Activated CD4-positive, alpha-beta T cell treated with anti-CD3 and anti-CD28 coated beads for 36 hours (primary cell): Measurements from ENCODE around the gene MAGI1. TPM values are rescaled to one million over a fixed set of nuclear protein-coding genes. Genes with fewer than 3 reads are reported as not detected.

ENCODE experiments used
- ATAC-seq: fragments of 200-7000 bp; cut with Tn5 transposase; one replicate; pipeline ENCODE4 v1.10.0; 2021; ENCODE audit warnings: mild to moderate bottlenecking, moderate library complexity
- CTCF ChIA-PET: fragments of 350-600 bp; sonication (Branson Sonifier 250); formaldehyde crosslinking; loops from one replicate; lab custom pipeline; 2021; ENCODE audit warnings: antibody characterized with exemption; lab: Charles Lee
- POLR2A ChIA-PET: fragments of 350-600 bp; sonication (Branson Sonifier 250); formaldehyde crosslinking; loops from one replicate; lab custom pipeline; 2021; ENCODE audit warnings: antibody characterized with exemption, inconsistent platforms; lab: Charles Lee
- DNase-seq: peaks from one replicate; pipeline ENCODE4 v3.0.0-alpha.2; 2020
- H3K27ac Mint-ChIP-seq: one replicate; pipeline ENCODE4 v1.8.0; 2021; ENCODE audit warnings: mixed read lengths
- H3K27me3 Mint-ChIP-seq: one replicate; pipeline ENCODE4 v1.8.0; 2021; ENCODE audit warnings: mixed read lengths
- H3K36me3 Mint-ChIP-seq: one replicate; pipeline ENCODE4 v1.8.0; 2021; ENCODE audit warnings: low read depth, mixed read lengths
- H3K4me1 Mint-ChIP-seq: one replicate; pipeline ENCODE4 v1.8.0; 2021; ENCODE audit warnings: mixed read lengths
- H3K4me3 Mint-ChIP-seq: one replicate; pipeline ENCODE4 v1.8.0; 2021; ENCODE audit warnings: mild to moderate bottlenecking, moderate library complexity, mixed read lengths
- H3K9me3 Mint-ChIP-seq: one replicate; pipeline ENCODE4 v1.8.0; 2021; ENCODE audit warnings: low read depth, mixed read lengths
- intact Hi-C, 2 experiments: fragments of 100-400 bp; cut with DNase I in 1 of 2; cut with micrococcal nuclease in 1 of 2; formaldehyde crosslinking; loops; one replicate each; pipeline versions ENCODE4 v1.14.2 to v1.15.1; 2022 to 2024; cut with DNase I, micrococcal nuclease
- total RNA-seq, 2 experiments: library from RNA; stranded (reverse); gene quantifications; one replicate each; pipeline ENCODE4 v1.2.3, GENCODE V29; 2021

Gene MAGI1
- total RNA-seq, 2 experiments from 2014 or later = 0.09 to 0.18 TPM

DNA sequence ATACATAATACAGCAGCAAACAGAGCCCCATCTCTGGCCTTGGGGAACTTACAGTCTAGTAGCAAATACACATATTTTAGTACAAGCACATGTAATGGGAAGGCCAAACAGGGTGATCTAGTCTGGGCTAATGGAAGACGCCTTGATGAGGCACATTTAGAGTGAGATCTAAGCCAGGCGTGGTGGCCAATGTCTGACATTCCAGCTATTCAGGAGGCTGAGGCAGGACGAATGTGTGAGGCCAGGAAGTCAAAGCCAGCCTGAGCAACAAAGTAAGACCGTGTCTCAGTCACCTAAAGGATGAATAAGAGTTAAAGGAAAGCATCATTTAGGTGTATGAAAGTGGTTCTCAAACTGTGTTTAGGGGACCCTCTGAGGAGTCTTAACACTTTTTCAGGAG lies 291.9 kb downstream of the MAGI1 start:
- Mint-ChIP-seq H3K27ac (no peak overlapping the region), H3K9me3 (no peaks in the 10 kb centered on the region), H3K27me3 (no peaks in the 10 kb centered on the region), H3K4me1 (no peaks in the 10 kb centered on the region), H3K36me3 (no peaks in the 10 kb centered on the region), H3K4me3 (no peak overlapping the region)
- DNase-seq (no peak), ATAC-seq (no peak)
- ChIA-PET CTCF (no interaction called here), POLR2A (no interaction called here)
- intact Hi-C loops = no loop called here

- ATAC-seq (no peak), DNase-seq (no peak)
- no peaks in the 10 kb centered on the region for H3K36me3 Mint-ChIP-seq
- no peak overlapping the region for H3K4me3 Mint-ChIP-seq
- H3K9me3 Mint-ChIP-seq = no peaks in the 10 kb centered on the region
- ChIA-PET CTCF (no interaction called here), POLR2A (no interaction called here)
- no peaks in the 10 kb centered on the region for H3K4me1 Mint-ChIP-seq
- no peaks in the 10 kb centered on the region for H3K27me3 Mint-ChIP-seq
- no peak overlapping the region for H3K27ac Mint-ChIP-seq
- intact Hi-C loops = no loop called here
Observed at GRCh38 chr3:65745306-65745705, 293.4 kb downstream of the MAGI1 start.

GRCh38 chr3:65742914-65743313 lies 295.8 kb downstream of the MAGI1 start:
- DNase-seq (no peak), ATAC-seq (no peak)
- Mint-ChIP-seq H3K27me3 (no peaks in the 10 kb centered on the region), H3K36me3 (no peaks in the 10 kb centered on the region), H3K4me3 (no peak overlapping the region), H3K9me3 (no peaks in the 10 kb centered on the region), H3K4me1 (no peaks in the 10 kb centered on the region), H3K27ac (no peak overlapping the region)
- ChIA-PET CTCF (interaction anchor here (0.6 kb wide), 1 partner anchor 404 kb away, joined by 3 read pairs; no protein-coding TSS in a partner anchor), POLR2A (no interaction called here)
- intact Hi-C loops = no loop called here

DNA sequence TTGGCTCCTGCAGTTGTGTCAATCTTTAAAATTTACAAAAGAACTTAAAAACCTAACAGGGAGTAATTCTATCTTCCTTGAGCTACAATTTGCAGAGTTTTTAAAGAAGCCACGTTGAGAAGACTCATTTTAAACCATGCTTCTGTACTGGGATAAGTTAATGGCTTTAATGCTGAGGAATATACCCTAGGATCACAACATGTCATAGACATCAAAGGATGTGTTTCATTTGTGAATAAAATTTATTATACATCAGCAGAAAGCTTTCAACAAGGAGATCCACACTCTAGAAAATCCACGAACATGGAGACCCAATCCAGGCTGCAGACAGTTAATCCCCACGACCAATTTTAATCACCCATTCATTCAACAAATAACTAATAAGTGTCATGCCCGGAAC lies 297.2 kb downstream of the MAGI1 start:
- intact Hi-C loops = no loop called here
- Mint-ChIP-seq H3K27me3 (no peaks in the 10 kb centered on the region), H3K4me3 (no peak overlapping the region), H3K9me3 (no peaks in the 10 kb centered on the region), H3K36me3 (no peaks in the 10 kb centered on the region), H3K27ac (no peak overlapping the region), H3K4me1 (no peaks in the 10 kb centered on the region)
- no peak for DNase-seq
- POLR2A ChIA-PET = no interaction called here
- CTCF ChIA-PET = no interaction called here
- no peak for ATAC-seq

- no peaks in the 10 kb centered on the region for H3K27me3 Mint-ChIP-seq
- H3K27ac Mint-ChIP-seq = no peak overlapping the region
- ChIA-PET CTCF (no interaction called here), POLR2A (no interaction called here)
- no peaks in the 10 kb centered on the region for H3K4me1 Mint-ChIP-seq
- intact Hi-C loops = no loop called here
- ATAC-seq (no peak), DNase-seq (no peak)
- no peak overlapping the region for H3K4me3 Mint-ChIP-seq
- no peaks in the 10 kb centered on the region for H3K36me3 Mint-ChIP-seq
- no peaks in the 10 kb centered on the region for H3K9me3 Mint-ChIP-seq
Observed at GRCh38 chr3:65739901-65740541, 298.7 kb downstream of the MAGI1 start.

GRCh38 chr3:65734792-65735191 lies 303.9 kb downstream of the MAGI1 start:
- ATAC-seq = no peak
- Mint-ChIP-seq H3K4me3 (no peak overlapping the region), H3K27me3 (peaks cover 3% of the 10 kb centered on the region), H3K36me3 (no peaks in the 10 kb centered on the region), H3K27ac (no peak overlapping the region), H3K9me3 (no peaks in the 10 kb centered on the region), H3K4me1 (peaks cover 1% of the 10 kb centered on the region)
- POLR2A ChIA-PET = no interaction called here
- DNase-seq = no peak
- CTCF ChIA-PET = interaction anchor here (0.7 to 1.2 kb wide), 2 partner anchors 200 to 1204 kb away, joined by 3 to 4 read pairs; no protein-coding TSS in a partner anchor
- intact Hi-C loops = loop anchor here in 1 of 2 experiments (5.0 kb wide), 1 partner anchor 1202 kb away; no protein-coding TSS in a partner anchor

DNA sequence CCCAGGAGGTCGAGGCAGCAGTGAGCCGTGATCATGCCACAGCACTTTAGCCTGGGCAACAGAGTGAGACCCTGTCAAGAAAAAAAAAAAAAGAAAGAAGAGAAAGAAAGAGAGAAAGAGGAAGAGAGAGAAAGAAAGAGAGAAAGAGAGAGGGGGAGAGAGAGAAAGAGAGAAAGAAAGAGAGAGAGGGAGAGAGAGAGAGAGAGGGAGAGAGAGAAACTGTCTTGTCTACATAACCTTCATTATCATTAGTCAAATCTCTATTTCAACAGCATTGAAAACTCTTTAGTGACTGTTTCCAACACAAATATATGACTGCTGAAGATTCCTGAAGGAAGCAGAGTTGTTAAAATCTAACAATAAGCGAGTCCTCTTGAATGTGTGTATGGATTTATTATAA lies 304.3 kb downstream of the MAGI1 start:
- no peaks in the 10 kb centered on the region for H3K36me3 Mint-ChIP-seq
- intact Hi-C loops = loop anchor here in 1 of 2 experiments (5.0 kb wide), 1 partner anchor 1202 kb away; no protein-coding TSS in a partner anchor

DNA sequence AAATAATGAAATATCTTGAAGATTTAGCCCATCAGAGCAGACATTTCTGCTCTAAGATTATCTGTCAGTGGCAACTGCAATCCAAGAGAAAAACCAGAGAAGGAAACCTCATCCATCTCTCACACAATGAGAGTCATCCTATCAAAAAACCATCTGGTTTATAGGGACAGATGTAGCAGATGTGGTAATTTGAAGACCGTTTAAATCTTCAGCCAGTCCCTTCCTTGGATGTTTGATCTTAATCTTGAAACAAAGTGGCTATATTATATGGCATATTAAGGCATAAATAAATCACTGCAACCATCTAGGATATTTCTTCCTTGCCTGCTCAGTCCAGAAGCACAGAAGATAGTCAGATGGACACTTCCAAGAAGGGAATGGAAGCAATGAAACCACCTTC lies 305.3 kb downstream of the MAGI1 start:
- ChIA-PET POLR2A (no interaction called here), CTCF (interaction anchor here (0.7 to 1.2 kb wide), 2 partner anchors 12 to 219 kb away, joined by 3 read pairs; no protein-coding TSS in a partner anchor)
- H3K27me3 Mint-ChIP-seq = peaks cover 3% of the 10 kb centered on the region
- peaks cover 1% of the 10 kb centered on the region for H3K4me1 Mint-ChIP-seq
- H3K9me3 Mint-ChIP-seq = no peaks in the 10 kb centered on the region
- H3K36me3 Mint-ChIP-seq = no peaks in the 10 kb centered on the region
- intact Hi-C loops = loop anchor here (2.0 to 5.0 kb wide), 2 partner anchors 391 to 1201 kb away; no protein-coding TSS in a partner anchor
- DNase-seq (no peak), ATAC-seq (no peak)
- no peak overlapping the region for H3K27ac Mint-ChIP-seq
- no peak overlapping the region for H3K4me3 Mint-ChIP-seq

More for the DNA sequence above, 304.3 kb downstream of the MAGI1 start:
- ChIA-PET CTCF (interaction anchor here (0.7 kb wide), 1 partner anchor 200 kb away, joined by 3 read pairs; no protein-coding TSS in a partner anchor), POLR2A (no interaction called here)
- H3K27ac Mint-ChIP-seq = no peak overlapping the region
- no peak for DNase-seq
- H3K4me1 Mint-ChIP-seq = peaks cover 1% of the 10 kb centered on the region
- no peak for ATAC-seq
- peaks cover 3% of the 10 kb centered on the region for H3K27me3 Mint-ChIP-seq
- H3K9me3 Mint-ChIP-seq = no peaks in the 10 kb centered on the region
- no peak overlapping the region for H3K4me3 Mint-ChIP-seq

DNA sequence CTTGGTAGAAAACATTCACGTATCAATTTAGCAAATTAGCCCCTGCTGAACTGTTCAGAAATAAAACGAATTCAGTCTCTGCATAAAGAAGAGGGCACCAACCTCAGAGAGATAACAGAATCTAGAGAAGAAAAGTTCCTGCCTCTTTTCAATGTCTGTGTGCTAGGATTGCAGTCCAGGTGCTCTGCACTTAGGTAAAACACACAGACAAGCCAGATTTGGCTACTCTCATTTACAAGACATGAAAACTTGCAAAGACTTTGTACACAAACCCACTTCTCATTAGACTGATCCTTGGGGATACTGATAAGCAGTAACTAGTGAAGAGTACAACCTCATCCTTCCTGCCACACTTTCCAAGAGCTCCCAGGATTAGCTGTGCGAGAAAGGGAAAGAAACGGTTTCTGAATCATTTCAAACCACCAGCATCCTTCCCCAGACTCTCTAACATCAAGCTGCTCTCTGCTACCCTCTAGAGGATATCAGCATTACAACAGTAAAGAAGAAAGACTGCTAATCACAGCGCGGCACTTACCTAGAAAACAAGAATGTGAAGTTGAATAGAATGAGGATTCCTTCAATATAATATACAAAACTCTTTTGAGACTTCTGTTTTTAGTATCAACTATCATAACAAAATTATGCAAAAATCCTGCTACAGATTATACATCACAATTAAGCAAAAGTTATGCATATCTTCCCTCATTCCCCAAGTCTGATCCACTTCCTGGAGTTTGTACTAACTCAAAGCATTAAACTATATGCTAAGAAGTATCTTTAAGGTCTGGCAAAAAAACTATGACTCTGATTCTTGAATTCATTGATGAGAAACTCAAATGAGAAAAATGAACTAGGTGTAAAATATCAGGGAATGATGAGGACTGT lies 306.4 kb downstream of the MAGI1 start:
- Mint-ChIP-seq H3K27ac (no peak overlapping the region), H3K36me3 (no peaks in the 10 kb centered on the region), H3K4me3 (no peak overlapping the region), H3K4me1 (peaks cover 1% of the 10 kb centered on the region), H3K27me3 (peaks cover 6% of the 10 kb centered on the region), H3K9me3 (no peaks in the 10 kb centered on the region)
- CTCF ChIA-PET = interaction anchor here (0.6 to 1.2 kb wide), 4 partner anchors 11 to 404 kb away, joined by 3 to 4 read pairs (median 3); no protein-coding TSS in a partner anchor
- intact Hi-C loops = loop anchor here (1.0 to 5.0 kb wide), 3 partner anchors 389 to 1200 kb away; no protein-coding TSS in a partner anchor
- DNase-seq (peak; percentile 8), ATAC-seq (peak; percentile 63)
- POLR2A ChIA-PET = no interaction called here

- ChIA-PET POLR2A (no interaction called here), CTCF (interaction anchor here (0.7 kb wide), 1 partner anchor 26 kb away, joined by 3 read pairs; no protein-coding TSS in a partner anchor)
- Mint-ChIP-seq H3K9me3 (no peaks in the 10 kb centered on the region), H3K27ac (no peak overlapping the region), H3K4me3 (no peak overlapping the region), H3K36me3 (no peaks in the 10 kb centered on the region), H3K27me3 (peaks cover 6% of the 10 kb centered on the region), H3K4me1 (peaks cover 1% of the 10 kb centered on the region)
- no peak for DNase-seq
- intact Hi-C loops = loop anchor here in 1 of 2 experiments (5.0 kb wide), 1 partner anchor 1198 kb away; no protein-coding TSS in a partner anchor
- no peak for ATAC-seq
Observed at GRCh38 chr3:65730449-65730848, 308.3 kb downstream of the MAGI1 start.

DNA sequence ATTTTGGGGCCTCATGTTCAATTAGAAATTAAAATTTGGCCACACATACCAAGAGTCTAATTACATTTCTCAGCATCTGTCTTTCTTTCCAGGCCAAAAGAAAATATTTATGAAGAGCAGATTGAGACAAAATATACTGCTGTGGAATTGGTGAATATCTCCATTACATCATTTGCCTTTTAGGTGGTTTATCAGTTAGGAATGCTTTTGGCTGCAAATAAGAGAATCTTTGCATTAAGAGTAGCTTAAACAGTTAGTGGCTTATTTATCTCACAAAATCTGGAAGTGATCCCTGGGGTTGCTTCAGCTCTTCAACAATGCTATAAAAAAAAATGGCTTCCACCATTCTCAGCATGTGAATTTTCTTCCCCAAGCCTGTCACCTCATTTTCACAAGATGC lies 308.7 kb downstream of the MAGI1 start:
- intact Hi-C loops = loop anchor here in 1 of 2 experiments (5.0 kb wide), 1 partner anchor 1198 kb away; no protein-coding TSS in a partner anchor
- DNase-seq = no peak
- ChIA-PET POLR2A (no interaction called here), CTCF (interaction anchor here (0.5 to 0.7 kb wide), 2 partner anchors 14 to 27 kb away, joined by 3 read pairs; no protein-coding TSS in a partner anchor)
- no peak for ATAC-seq
- H3K27me3 Mint-ChIP-seq = peaks cover 6% of the 10 kb centered on the region
- no peaks in the 10 kb centered on the region for H3K9me3 Mint-ChIP-seq
- peaks cover 1% of the 10 kb centered on the region for H3K4me1 Mint-ChIP-seq
- no peak overlapping the region for H3K4me3 Mint-ChIP-seq
- H3K27ac Mint-ChIP-seq = no peak overlapping the region
- H3K36me3 Mint-ChIP-seq = no peaks in the 10 kb centered on the region
